H1 (cell line): ENCODE results near the gene LENG9. TPM values are rescaled to one million over a fixed set of nuclear protein-coding genes. Genes with fewer than 3 reads are reported as not detected.

Source experiments
- ASH2L ChIP-seq: fragments of 200-600, 300-600 bp; sonication (generic); IDR thresholded peaks from one replicate; pipeline ENCODE4 v1.7.1; 2017; ENCODE audit warnings: low read length
- EGR1 ChIP-seq: IDR thresholded peaks from 2 replicates; pipeline ENCODE4 v1.6.1; 2011; ENCODE audit warnings: low read depth, low read length, borderline replicate concordance
- FOSL1 ChIP-seq: IDR thresholded peaks from 2 replicates; pipeline ENCODE4 v1.6.1; 2011; ENCODE audit warnings: mild to moderate bottlenecking, low read depth, low read length, moderate library complexity; ENCODE audit not compliant: insufficient read depth
- HDAC6 ChIP-seq: IDR thresholded peaks from one replicate; pipeline ENCODE4 v1.7.1; 2012; ENCODE audit warnings: low read depth, mild to moderate bottlenecking, inconsistent platforms, low read length, moderate library complexity
- POLR2A ChIP-seq, 2 experiments: IDR thresholded peaks; 1 replicate in 1 of 2; 2 replicates in 1 of 2; pipeline ENCODE4 v1.6.1; 2011; ENCODE audit warnings: low read depth in 2 of 2, low read length in 2 of 2, mild to moderate bottlenecking in 2 of 2; ENCODE audit errors: control extremely low read depth in 1 of 2
- RAD21 ChIP-seq, 2 experiments: IDR thresholded peaks in 1 of 2; conservative IDR thresholded peaks in 1 of 2; 2 replicates each; pipeline ENCODE4 v1.6.1; 2011; ENCODE audit warnings: low read depth in 2 of 2, low read length in 2 of 2, improper control_type of control experiment in 1 of 2, inconsistent platforms in 1 of 2, mild to moderate bottlenecking in 1 of 2, moderate library complexity in 1 of 2
- polyA plus RNA-seq, 7 experiments: library from polyadenylated mRNA; depleted of rRNA in 3 of 7; stranded (reverse) in 5 of 7; unstranded in 2 of 7; fragments of >200 nt in 5 of 7; fragments of 200-250 nt in 2 of 7; gene quantifications; 1 replicate in 5 of 7; 2 replicates in 1 of 7; 4 replicates in 1 of 7; pipeline versions ENCODE4 v1.2.1 to v1.2.3, GENCODE V29; 2011 to 2013; ENCODE audit warnings: missing spikeins in 2 of 7, mixed read lengths in 2 of 7
- total RNA-seq: library from RNA; stranded (reverse); fragmentation: NEBNext Ultra II Directional; extraction: Animal tissue kit (Norgen Biotek cat#: 25700); gene quantifications from 2 replicates; pipeline ENCODE4 v1.2.1, GENCODE V29; 2021

Gene LENG9
- total and polyA plus RNA-seq, 2 of the 8 experiments (the other 6 are each of a cell fraction or from before 2014, with no cell fraction given): 1.6 to 3.9 TPM

- TF ChIP-seq HDAC6 (no peak), POLR2A (IDR thresholded peaks at IDR 0.05; ENCODE audit: control extremely low read depth in 1 of 2, low read depth in 2 of 2, low read length in 2 of 2) (no peak), RAD21 (IDR thresholded peaks at IDR 0.05 in 1 of 2, conservative IDR thresholded peaks at IDR 0.05 in 1 of 2; ENCODE audit: low read depth in 2 of 2, low read length in 2 of 2) (no peak), EGR1 (no peak), FOSL1 (no peak), ASH2L (no peak)
Observed at GRCh38 chr19:54418030-54418929, 45.3 kb downstream of the LENG9 start (continued).
